Activated CD8-positive, alpha-beta T cell treated with anti-CD3 and anti-CD28 coated beads, Interleukin-2, amount 10 ng/mL, durations not matched to agents 7 days and 5 days (primary cell): ENCODE results near the gene CTDSP2. TPM values are rescaled to one million over a fixed set of nuclear protein-coding genes. Genes with fewer than 3 reads are reported as not detected.
"Not testable (repeated sequence)": the region's sequence is repeated elsewhere in the genome, so short reads cannot be mapped to it uniquely, and the experiment has no call there.

Experiments
- ATAC-seq: fragments of 150-1000 bp; cut with Tn5 transposase; one replicate; pipeline ENCODE4 v1.10.0; 2021; ENCODE audit warnings: moderate library complexity
- CTCF ChIA-PET: fragments of 350-600 bp; sonication (Branson Sonifier 250); formaldehyde crosslinking; loops from one replicate; lab custom pipeline; 2021; ENCODE audit warnings: antibody characterized with exemption; lab: Charles Lee
- POLR2A ChIA-PET: fragments of 350-600 bp; sonication (Branson Sonifier 250); formaldehyde crosslinking; loops from one replicate; lab custom pipeline; 2021; ENCODE audit warnings: antibody characterized with exemption; lab: Charles Lee
- DNase-seq: peaks from one replicate; pipeline ENCODE4 v3.0.0-alpha.2; 2020
- H3K27ac Mint-ChIP-seq: one replicate; pipeline ENCODE4 v1.8.0; 2021; ENCODE audit warnings: mild to moderate bottlenecking, mixed read lengths
- H3K27me3 Mint-ChIP-seq: one replicate; pipeline ENCODE4 v1.8.0; 2021; ENCODE audit warnings: low read depth, mixed read lengths
- H3K36me3 Mint-ChIP-seq: one replicate; pipeline ENCODE4 v1.8.0; 2021; ENCODE audit warnings: low read depth, mixed read lengths
- H3K4me1 Mint-ChIP-seq: one replicate; pipeline ENCODE4 v1.8.0; 2021; ENCODE audit warnings: low read depth, mixed read lengths
- H3K4me3 Mint-ChIP-seq: one replicate; pipeline ENCODE4 v1.8.0; 2021; ENCODE audit warnings: mild to moderate bottlenecking, mixed read lengths
- H3K9me3 Mint-ChIP-seq: one replicate; pipeline ENCODE4 v1.8.0; 2022; ENCODE audit warnings: mixed read lengths; ENCODE audit not compliant: insufficient read depth
- total RNA-seq, 2 experiments: library from RNA; stranded (reverse); gene quantifications; one replicate each; pipeline ENCODE4 v1.2.3, GENCODE V29; 2021

The CTDSP2 gene
- total RNA-seq, 2 experiments from 2014 or later: 100 to 114 TPM

DNA sequence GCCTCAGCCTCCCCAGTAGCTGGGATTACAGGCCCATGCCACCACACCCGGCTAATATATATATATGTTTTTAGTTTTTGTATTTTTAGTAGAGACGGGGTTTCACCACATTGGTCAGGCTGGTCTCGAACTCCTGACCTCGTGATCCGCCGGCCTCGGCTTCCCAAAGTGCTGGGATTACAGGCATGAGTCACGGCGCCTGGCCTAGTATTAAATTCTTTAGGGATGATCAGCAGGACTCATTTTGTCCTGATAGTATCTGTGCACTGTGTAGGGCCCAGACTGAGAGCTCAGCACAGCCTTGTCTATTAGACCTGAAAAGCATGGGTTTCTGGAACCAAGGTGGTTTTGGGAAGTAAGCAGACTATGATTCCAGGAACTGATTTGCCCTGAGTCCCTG, 34.5 kb upstream of the CTDSP2 start:
- H3K9me3 Mint-ChIP-seq, H3K4me1 Mint-ChIP-seq, H3K4me3 Mint-ChIP-seq, H3K27me3 Mint-ChIP-seq, H3K36me3 Mint-ChIP-seq, POLR2A ChIA-PET, ATAC-seq, DNase-seq, H3K27ac Mint-ChIP-seq: not testable (repeated sequence)
- CTCF ChIA-PET: interaction anchor here (1.0 to 1.4 kb wide), 3 partner anchors 15 to 24 kb away, joined by 3 to 5 read pairs (median 3); no protein-coding TSS in a partner anchor

- ChIA-PET POLR2A (interaction anchor here (1.2 kb wide), 1 partner anchor 21 kb away, joined by 6 read pairs; no protein-coding TSS in a partner anchor), CTCF (interaction anchor here (1.5 kb wide), 1 partner anchor 18 kb away, joined by 4 read pairs; no protein-coding TSS in a partner anchor)
- ATAC-seq (no peak), DNase-seq (no peak)
- H3K4me3 Mint-ChIP-seq: no peak overlapping the region
- H3K27ac Mint-ChIP-seq: no peak overlapping the region
- H3K36me3 Mint-ChIP-seq: no peaks in the 10 kb centered on the region
- no peaks in the 10 kb centered on the region for H3K9me3 Mint-ChIP-seq
- H3K4me1 Mint-ChIP-seq: peaks cover 3% of the 10 kb centered on the region
- H3K27me3 Mint-ChIP-seq: peaks cover 8% of the 10 kb centered on the region
Observed at GRCh38 chr12:57877876-57878275, 31.3 kb upstream of the CTDSP2 start.

- ChIA-PET POLR2A (no interaction called here), CTCF (interaction anchor here (1.0 kb wide), 1 partner anchor 19 kb away, joined by 7 read pairs; no protein-coding TSS in a partner anchor)
Observed at GRCh38 chr12:57875753-57876547, 29.4 kb upstream of the CTDSP2 start.

DNA sequence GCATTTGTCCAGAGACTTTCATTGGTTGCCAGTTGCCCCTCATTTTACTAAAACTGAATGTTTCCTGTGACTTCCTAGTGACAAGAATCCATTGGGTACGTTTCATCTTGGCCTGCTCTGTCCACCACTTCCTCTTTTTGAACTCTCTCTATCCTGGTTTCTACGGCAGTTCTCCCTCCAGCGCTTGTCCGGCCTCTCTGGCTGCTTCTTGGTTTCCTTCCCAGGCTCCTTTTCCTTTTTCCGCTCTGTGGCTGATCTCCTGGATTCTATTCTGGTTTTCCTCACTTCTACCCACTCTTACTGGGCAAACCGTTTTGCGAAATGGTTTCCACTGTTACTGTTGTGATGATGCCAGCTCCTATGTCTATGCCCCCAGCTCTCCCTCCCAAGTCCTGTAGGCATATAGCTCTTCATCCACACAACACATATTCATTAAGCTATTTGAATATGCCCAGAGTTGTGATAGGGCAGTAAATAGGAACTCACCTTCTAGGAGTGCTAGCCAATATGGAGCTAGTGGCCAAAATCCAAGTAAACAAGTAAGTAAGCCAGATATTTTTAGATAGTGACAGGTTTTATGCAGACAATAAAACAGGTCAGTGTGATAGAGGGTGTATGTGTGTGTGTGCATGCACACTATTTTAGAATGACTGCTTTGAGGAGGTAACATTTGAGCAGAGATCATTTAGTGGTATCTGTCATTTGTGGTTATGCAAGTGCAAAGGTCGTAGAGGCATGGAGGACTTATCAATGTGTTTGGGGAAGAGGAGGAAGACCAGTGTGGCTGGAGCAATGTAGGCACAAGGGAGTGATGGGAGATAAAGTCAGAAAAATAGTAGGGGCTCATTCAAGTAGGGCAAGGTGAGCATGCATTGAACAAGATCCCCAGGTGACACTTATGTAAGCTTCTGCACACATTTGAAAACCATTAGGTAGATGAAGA, 27.9 kb upstream of the CTDSP2 start:
- Mint-ChIP-seq H3K27me3 (peaks cover 5% of the 10 kb centered on the region), H3K9me3 (no peaks in the 10 kb centered on the region), H3K27ac (no peak overlapping the region), H3K4me3 (no peak overlapping the region), H3K4me1 (peaks cover 3% of the 10 kb centered on the region), H3K36me3 (no peaks in the 10 kb centered on the region)
- ATAC-seq (no peak), DNase-seq (no peak)
- ChIA-PET POLR2A (interaction anchor here (1.0 kb wide), 1 partner anchor 10 kb away, joined by 3 read pairs; no protein-coding TSS in a partner anchor), CTCF (interaction anchor here (0.7 kb wide), 1 partner anchor 115 kb away, joined by 3 read pairs; no protein-coding TSS in a partner anchor)

More at GRCh38 chr12:57875753-57876547, 29.4 kb upstream of the CTDSP2 start:
- peaks cover 5% of the 10 kb centered on the region for H3K27me3 Mint-ChIP-seq
- ATAC-seq (no peak), DNase-seq (no peak)
- peaks cover 3% of the 10 kb centered on the region for H3K4me1 Mint-ChIP-seq
- no peaks in the 10 kb centered on the region for H3K9me3 Mint-ChIP-seq
- H3K36me3 Mint-ChIP-seq: no peaks in the 10 kb centered on the region
- no peak overlapping the region for H3K4me3 Mint-ChIP-seq
- H3K27ac Mint-ChIP-seq: no peak overlapping the region

GRCh38 chr12:57872362-57872761, 25.8 kb upstream of the CTDSP2 start:
- H3K9me3 Mint-ChIP-seq: no peaks in the 10 kb centered on the region
- peaks cover 2% of the 10 kb centered on the region for H3K27me3 Mint-ChIP-seq
- H3K36me3 Mint-ChIP-seq: no peaks in the 10 kb centered on the region
- ChIA-PET POLR2A (no interaction called here), CTCF (interaction anchor here (0.5 to 1.5 kb wide), 4 partner anchors 10 to 70 kb away, joined by 3 read pairs; no protein-coding TSS in a partner anchor)
- H3K4me3 Mint-ChIP-seq: no peak overlapping the region
- peaks cover 3% of the 10 kb centered on the region for H3K4me1 Mint-ChIP-seq
- ATAC-seq (no peak), DNase-seq (no peak)
- no peak overlapping the region for H3K27ac Mint-ChIP-seq

DNA sequence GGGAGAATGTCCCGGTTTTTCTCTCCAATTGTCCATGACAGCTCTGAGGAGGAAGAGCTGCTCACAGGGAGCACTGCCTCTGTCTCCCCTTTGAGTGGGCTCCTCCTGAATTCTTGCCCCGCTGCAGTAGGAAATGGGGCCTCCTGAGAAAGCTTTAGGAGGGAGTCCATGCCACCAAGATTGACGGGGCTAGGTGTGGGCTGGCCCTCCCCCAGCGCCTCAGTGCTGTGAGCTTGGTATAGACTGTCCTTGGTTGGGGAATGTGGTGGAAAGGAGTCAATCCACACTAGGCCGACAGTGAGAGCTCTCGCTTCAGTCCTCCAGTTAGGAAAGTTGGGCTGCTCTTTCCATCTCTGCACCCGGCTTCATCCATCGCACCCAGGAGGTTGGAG, 23.4 kb upstream of the CTDSP2 start:
- POLR2A ChIA-PET: interaction anchor here (0.6 kb wide), 1 partner anchor 98 kb away, joined by 3 read pairs; the partner anchor contains the start of gene METTL1
- CTCF ChIA-PET: interaction anchor here (1.2 to 3.9 kb wide), 3 partner anchors 26 to 38 kb away, joined by 3 to 12 read pairs (median 4); no protein-coding TSS in a partner anchor
- no peak overlapping the region for H3K4me3 Mint-ChIP-seq
- H3K36me3 Mint-ChIP-seq: no peaks in the 10 kb centered on the region
- H3K27me3 Mint-ChIP-seq: peaks cover 4% of the 10 kb centered on the region
- H3K9me3 Mint-ChIP-seq: no peaks in the 10 kb centered on the region
- H3K27ac Mint-ChIP-seq: no peak overlapping the region
- peaks cover 4% of the 10 kb centered on the region for H3K4me1 Mint-ChIP-seq
- ATAC-seq: no peak
- DNase-seq: no peak

DNA sequence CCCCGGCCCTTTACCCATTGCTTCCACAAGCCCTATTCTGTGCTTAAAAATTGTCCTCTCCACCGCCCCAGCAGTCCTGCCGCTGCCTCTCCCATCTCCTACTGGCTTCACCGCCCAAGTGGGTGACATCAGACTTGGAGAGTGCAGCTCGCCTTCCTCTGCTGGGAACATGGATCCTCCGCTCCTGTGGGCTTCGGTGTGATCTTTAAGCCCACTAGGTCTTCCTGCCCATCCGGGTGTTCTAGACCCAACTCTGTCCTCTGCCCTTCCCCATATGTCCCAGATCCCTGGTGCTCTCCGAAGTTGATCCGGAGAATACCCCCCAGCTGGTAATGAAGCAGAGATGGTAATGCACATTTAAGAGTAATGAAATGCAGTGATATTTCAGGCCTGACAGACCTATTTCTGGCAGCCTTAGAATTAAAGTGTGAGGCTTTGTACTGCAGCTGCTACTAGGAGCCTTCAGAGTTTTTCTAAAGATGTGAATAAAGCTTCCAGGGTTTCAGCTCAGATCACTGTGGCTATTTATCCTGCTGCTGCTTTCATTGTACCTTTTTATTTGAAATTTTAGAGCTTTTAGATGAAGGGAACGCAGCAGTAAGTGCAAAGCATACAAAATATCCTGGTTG, 22.9 kb upstream of the CTDSP2 start:
- Mint-ChIP-seq H3K4me3 (no peak overlapping the region), H3K27ac (no peak overlapping the region), H3K9me3 (no peaks in the 10 kb centered on the region), H3K4me1 (peaks cover 8% of the 10 kb centered on the region), H3K36me3 (no peaks in the 10 kb centered on the region), H3K27me3 (peaks cover 8% of the 10 kb centered on the region)
- CTCF ChIA-PET: interaction anchor here (1.2 to 3.9 kb wide), 3 partner anchors 26 to 37 kb away, joined by 3 to 12 read pairs (median 4); no protein-coding TSS in a partner anchor
- POLR2A ChIA-PET: interaction anchor here (0.6 kb wide), 1 partner anchor 97 kb away, joined by 3 read pairs; the partner anchor contains the start of gene METTL1
- DNase-seq (no peak), ATAC-seq (no peak)

- Mint-ChIP-seq H3K36me3 (no peaks in the 10 kb centered on the region), H3K4me3 (no peak overlapping the region), H3K9me3 (no peaks in the 10 kb centered on the region), H3K27ac (no peak overlapping the region), H3K4me1 (peaks cover 8% of the 10 kb centered on the region), H3K27me3 (peaks cover 9% of the 10 kb centered on the region)
- ChIA-PET POLR2A (no interaction called here), CTCF (interaction anchor here (1.2 to 3.9 kb wide), 3 partner anchors 27 to 37 kb away, joined by 3 to 12 read pairs (median 4); no protein-coding TSS in a partner anchor)
- no peak for DNase-seq
- ATAC-seq: no peak
Observed at GRCh38 chr12:57868851-57869268, 22.3 kb upstream of the CTDSP2 start.

GRCh38 chr12:57868221-57868620, 21.7 kb upstream of the CTDSP2 start:
- POLR2A ChIA-PET: no interaction called here
- Mint-ChIP-seq H3K4me3 (no peak overlapping the region), H3K27me3 (peaks cover 14% of the 10 kb centered on the region), H3K4me1 (peaks cover 8% of the 10 kb centered on the region), H3K27ac (no peak overlapping the region), H3K9me3 (no peaks in the 10 kb centered on the region), H3K36me3 (no peaks in the 10 kb centered on the region)
- ATAC-seq (no peak), DNase-seq (no peak)
- CTCF ChIA-PET: interaction anchor here (3.9 kb wide), 1 partner anchor 27 kb away, joined by 12 read pairs; no protein-coding TSS in a partner anchor

- Mint-ChIP-seq H3K9me3 (no peaks in the 10 kb centered on the region), H3K4me3 (no peak overlapping the region), H3K27me3 (peaks cover 18% of the 10 kb centered on the region), H3K27ac (no peak overlapping the region), H3K36me3 (no peaks in the 10 kb centered on the region), H3K4me1 (peaks cover 8% of the 10 kb centered on the region)
- ATAC-seq (no peak), DNase-seq (no peak)
- CTCF ChIA-PET: interaction anchor here (0.8 to 3.9 kb wide), 7 partner anchors 11 to 64 kb away, joined by 3 to 13 read pairs (median 6); no protein-coding TSS in a partner anchor
- POLR2A ChIA-PET: interaction anchor here (0.8 to 1.1 kb wide), 2 partner anchors 20 to 22 kb away, joined by 3 to 4 read pairs; no protein-coding TSS in a partner anchor
Observed at GRCh38 chr12:57866308-57867019, 19.9 kb upstream of the CTDSP2 start.
